ENCODE results near the gene NUP153.

The NUP153 gene

DNA sequence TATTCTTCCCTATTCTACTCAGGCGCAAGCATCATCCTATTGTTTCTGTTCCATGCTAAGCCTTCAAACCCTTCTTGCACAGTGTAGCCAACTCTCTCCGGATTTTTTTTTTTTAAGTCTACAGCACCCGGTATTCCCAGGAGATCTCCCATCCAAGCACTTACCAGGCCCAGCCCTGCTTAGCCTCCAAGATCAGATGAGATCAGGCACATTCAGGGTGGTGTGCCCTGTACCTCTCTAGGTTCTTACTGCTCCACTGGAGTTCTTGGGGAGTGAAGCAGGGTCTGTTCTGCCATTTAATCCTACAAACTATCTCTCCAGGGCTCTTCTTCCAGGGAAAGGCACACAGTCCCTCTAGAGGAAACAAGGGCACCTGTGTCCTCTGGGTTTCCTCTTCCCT lies 14.9 kb upstream of the NUP153 start:
- no peak overlapping the region for H3K4me3 ChIP-seq (ENCODE audit: low read depth, low read length)
- TF ChIP-seq, protein P1, sequence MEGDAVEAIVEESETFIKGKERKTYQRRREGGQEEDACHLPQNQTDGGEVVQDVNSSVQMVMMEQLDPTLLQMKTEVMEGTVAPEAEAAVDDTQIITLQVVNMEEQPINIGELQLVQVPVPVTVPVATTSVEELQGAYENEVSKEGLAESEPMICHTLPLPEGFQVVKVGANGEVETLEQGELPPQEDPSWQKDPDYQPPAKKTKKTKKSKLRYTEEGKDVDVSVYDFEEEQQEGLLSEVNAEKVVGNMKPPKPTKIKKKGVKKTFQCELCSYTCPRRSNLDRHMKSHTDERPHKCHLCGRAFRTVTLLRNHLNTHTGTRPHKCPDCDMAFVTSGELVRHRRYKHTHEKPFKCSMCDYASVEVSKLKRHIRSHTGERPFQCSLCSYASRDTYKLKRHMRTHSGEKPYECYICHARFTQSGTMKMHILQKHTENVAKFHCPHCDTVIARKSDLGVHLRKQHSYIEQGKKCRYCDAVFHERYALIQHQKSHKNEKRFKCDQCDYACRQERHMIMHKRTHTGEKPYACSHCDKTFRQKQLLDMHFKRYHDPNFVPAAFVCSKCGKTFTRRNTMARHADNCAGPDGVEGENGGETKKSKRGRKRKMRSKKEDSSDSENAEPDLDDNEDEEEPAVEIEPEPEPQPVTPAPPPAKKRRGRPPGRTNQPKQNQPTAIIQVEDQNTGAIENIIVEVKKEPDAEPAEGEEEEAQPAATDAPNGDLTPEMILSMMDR (IDR thresholded peaks at IDR 0.05; ENCODE audit: borderline replicate concordance, insufficient read depth, low read depth, low read length), result no peak

DNA sequence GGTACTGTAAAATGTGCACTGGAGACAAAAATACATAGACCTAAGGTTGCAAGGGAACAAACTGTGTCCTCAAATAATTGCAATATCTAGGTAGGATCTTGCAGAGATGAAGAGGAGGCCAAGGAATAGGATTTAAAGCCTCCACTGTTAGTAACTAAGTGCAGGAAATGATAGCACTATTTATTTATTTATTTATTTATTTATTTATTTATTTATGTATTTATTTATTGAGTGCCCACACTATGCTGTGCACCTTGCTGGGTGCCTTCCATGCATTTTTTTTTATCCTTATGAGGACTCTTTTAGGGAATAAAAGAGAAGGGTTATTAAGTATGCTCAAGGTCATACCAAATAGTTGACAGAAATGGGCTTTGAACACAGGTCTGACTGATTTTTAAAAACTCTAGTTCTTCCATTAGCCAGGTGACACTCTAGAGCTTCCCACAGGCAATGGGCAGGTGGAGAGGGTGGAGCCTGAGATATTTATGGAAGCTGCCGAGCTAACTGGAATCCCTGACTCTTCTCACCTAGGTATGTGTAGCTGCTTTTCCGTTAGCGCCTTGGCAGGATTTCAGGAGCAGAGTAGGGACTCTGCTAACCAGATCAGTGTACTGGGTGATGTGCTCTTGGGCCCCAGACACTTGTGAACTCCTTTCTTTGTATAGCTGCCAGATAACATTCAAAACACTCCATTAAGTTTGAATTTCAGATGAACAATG lies 12.8 kb upstream of the NUP153 start:
- TF ChIP-seq, protein P1 (IDR thresholded peaks at IDR 0.05; ENCODE audit: borderline replicate concordance, insufficient read depth, low read depth, low read length), result no peak
- no peak overlapping the region for H3K4me3 ChIP-seq (ENCODE audit: low read depth, low read length)

DNA sequence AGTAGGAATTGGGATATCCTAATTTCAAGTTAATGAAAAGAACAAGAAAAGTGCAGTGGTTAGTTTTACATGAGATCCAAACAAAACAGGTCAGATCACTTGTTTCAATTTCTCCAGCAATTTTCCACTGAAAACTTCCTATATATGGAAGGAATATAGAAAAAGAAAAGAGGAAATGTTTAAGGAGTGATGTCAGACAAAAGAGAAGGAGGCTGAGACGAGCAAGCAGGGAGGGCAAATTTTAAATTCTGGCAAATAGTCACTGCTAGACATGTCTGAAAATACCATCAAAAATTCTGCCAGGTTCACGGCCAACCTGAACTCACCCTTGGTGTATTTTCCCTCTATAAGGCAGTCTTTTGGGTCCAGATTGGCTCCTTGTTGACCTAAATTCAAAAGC lies 9.5 kb upstream of the NUP153 start:
- H3K4me3 ChIP-seq (ENCODE audit: low read depth, low read length), result no peak overlapping the region
- TF ChIP-seq, protein P1 (IDR thresholded peaks at IDR 0.05; ENCODE audit: borderline replicate concordance, insufficient read depth, low read depth, low read length), result no peak

DNA sequence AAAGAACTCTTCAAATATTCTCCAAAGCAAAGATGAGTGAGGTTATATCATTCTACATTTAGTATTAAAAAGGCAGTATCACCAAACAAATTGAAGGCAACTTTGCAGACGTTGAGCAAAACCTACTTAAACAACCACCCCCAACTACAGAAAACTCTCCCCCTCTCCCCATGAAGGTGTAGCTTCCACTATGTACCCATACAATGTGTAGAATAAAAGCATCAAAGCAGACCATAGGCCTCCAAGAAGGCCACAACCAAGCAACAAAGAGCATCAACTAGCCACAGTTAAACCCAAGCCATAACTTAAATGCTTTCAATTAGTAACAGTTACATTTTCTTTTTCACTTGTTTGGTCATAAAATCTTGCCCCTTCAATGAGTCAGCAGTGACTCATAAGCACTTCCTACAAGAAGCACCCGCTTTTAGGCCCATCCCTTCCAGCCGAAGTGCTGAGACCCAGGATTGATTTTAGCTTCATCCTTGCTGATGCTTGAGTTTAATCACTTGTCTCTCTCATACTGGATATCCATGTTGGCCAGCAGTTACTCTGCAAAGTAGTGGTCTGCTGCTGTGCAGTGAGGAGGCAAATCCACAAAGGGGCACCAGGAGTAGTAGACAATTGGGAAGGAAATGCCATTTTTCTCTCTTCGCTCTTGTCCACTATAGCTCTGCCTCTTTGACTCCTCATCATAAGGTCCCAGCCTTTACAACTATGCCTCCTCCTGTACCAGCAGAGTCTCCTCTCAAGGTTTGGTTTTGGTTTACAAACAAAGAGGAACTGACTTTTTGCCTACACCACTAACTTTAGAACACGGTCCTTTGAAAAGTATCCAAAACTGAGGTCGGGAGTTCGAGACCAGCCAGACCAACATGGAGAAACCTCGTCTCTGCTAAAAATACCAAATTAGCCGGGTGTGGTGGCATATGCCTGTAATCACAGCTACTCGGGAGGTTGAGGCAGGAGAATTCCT lies 8.4 kb upstream of the NUP153 start:
- TF ChIP-seq, protein P1 (IDR thresholded peaks at IDR 0.05; ENCODE audit: borderline replicate concordance, insufficient read depth, low read depth, low read length), result no peak
- H3K4me3 ChIP-seq (ENCODE audit: low read depth, low read length), result no peak overlapping the region

DNA sequence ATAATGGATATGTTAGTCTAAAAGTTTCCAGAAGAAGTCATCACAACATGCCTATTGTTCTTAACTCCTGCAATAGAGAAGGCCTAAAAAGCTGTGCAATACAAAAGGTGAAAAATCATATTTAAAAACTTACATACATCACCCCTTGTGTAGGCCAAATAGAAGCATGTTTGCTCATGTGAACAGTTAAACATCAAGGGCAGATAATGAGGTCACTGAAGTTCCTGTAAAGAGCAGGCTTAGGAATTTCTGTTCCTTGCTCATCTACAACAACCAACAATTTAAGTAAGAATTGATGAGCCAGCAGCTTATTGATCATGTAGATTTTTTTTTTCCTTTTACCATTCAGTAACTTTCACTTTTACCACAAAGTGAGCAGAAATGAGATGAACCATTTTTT lies 7.5 kb upstream of the NUP153 start:
- TF ChIP-seq, protein P1 (IDR thresholded peaks at IDR 0.05; ENCODE audit: borderline replicate concordance, insufficient read depth, low read depth, low read length), result no peak
- no peak overlapping the region for H3K4me3 ChIP-seq (ENCODE audit: low read depth, low read length)

DNA sequence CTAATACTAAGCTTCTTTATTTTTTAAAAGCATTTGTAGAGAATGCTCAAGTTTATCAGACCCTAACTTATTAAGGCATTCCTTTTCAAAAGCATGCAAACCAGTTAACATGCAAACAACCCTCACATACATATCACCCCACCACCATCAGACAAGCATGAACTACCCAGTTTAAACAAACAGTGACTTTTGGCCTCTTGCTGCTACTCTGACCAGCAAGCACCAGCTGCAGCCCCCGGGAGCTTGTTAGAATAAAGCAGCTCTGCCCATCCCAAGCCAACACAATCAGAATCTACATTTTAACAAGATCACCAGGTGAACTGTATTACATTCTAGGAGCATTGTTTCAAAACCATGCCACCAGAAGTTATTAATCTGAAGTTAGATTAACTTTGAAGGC lies 5.9 kb upstream of the NUP153 start:
- TF ChIP-seq, protein P1 (IDR thresholded peaks at IDR 0.05; ENCODE audit: borderline replicate concordance, insufficient read depth, low read depth, low read length), result no peak
- no peak overlapping the region for H3K4me3 ChIP-seq (ENCODE audit: low read depth, low read length)
